SU-DHL-6 (cell line): ENCODE data around the gene PPP2R5C.

Source experiments
- H2AFZ ChIP-seq: fragments of 200-600 bp; sonication (generic); 2 replicates; pipeline ENCODE4 v1.6.1; 2014; ENCODE audit warnings: low read depth, mild to moderate bottlenecking, moderate library complexity, mixed read lengths, antibody characterized with exemption, low read length; ENCODE audit not compliant: severe bottlenecking
- H3F3A ChIP-seq: fragments of 200-600 bp; shearing (Covaris generic); 2 replicates; pipeline ENCODE4 v1.6.0; 2016; ENCODE audit warnings: antibody characterized with exemption, mild to moderate bottlenecking; ENCODE audit not compliant: insufficient read depth
- H3K27ac ChIP-seq: fragments of 200-600 bp; sonication (generic); 2 replicates; pipeline ENCODE4 v1.5.1; 2016; ENCODE audit warnings: low read depth, mild to moderate bottlenecking, low read length, moderate library complexity, mixed read lengths
- H3K27me3 ChIP-seq: fragments of 200-600 bp; sonication (generic), shearing (Covaris generic); 2 replicates; pipeline ENCODE4 v1.6.0; 2014; ENCODE audit warnings: mild to moderate bottlenecking, low read length
- H3K36me3 ChIP-seq: fragments of 200-600 bp; sonication (generic); 2 replicates; pipeline ENCODE4 v1.6.1; 2014; ENCODE audit warnings: mild to moderate bottlenecking, low read length, mixed read lengths
- H3K4me2 ChIP-seq: fragments of 300-600, 200-600 bp; shearing (Covaris generic), sonication (generic); 2 replicates; pipeline ENCODE4 v1.6.0; 2014; ENCODE audit warnings: low read length, low read depth, mild to moderate bottlenecking; ENCODE audit not compliant: poor library complexity, severe bottlenecking
- H3K4me3 ChIP-seq: fragments of 200-600 bp; sonication (generic); 2 replicates; pipeline ENCODE4 v1.5.1; 2014; ENCODE audit warnings: antibody characterized with exemption, low read length, mild to moderate bottlenecking, mixed read lengths; ENCODE audit not compliant: insufficient read depth, poor library complexity, severe bottlenecking
- H3K79me2 ChIP-seq: fragments of 200-600 bp; sonication (generic); 2 replicates; pipeline ENCODE4 v1.6.1; 2014; ENCODE audit warnings: mild to moderate bottlenecking, low read length, moderate library complexity; ENCODE audit not compliant: insufficient read depth
- H3K9ac ChIP-seq: fragments of 200-600 bp; sonication (generic); 2 replicates; pipeline ENCODE4 v1.7.0; 2014; ENCODE audit warnings: mild to moderate bottlenecking, low read length
- H3K9me2 ChIP-seq: fragments of 200-600 bp; sonication (generic); replicated peaks from 2 replicates; pipeline ENCODE4 v1.6.1; 2014; ENCODE audit warnings: low read length; ENCODE audit not compliant: insufficient read depth
- H3K9me3 ChIP-seq: fragments of 200-600 bp; sonication (generic); 2 replicates; pipeline ENCODE4 v1.6.1; 2014; ENCODE audit warnings: low read length, mixed read lengths; ENCODE audit not compliant: insufficient read depth
- H4K20me1 ChIP-seq: fragments of 200-600 bp; sonication (generic); 2 replicates; pipeline ENCODE4 v1.6.1; 2014; ENCODE audit warnings: low read depth, mild to moderate bottlenecking, antibody characterized with exemption, low read length, moderate library complexity, mixed read lengths
- EZH2phosphoT487 ChIP-seq: fragments of 200-600 bp; sonication (generic), shearing (Covaris generic); conservative IDR thresholded peaks from 2 replicates; pipeline ENCODE4 v1.6.1; 2018; ENCODE audit warnings: mild to moderate bottlenecking, antibody characterized with exemption, low read length, moderate library complexity, mixed read lengths
- TF ChIP-seq, protein P1 (sequence below): fragments of 200-600 bp; sonication (generic); IDR thresholded peaks from one replicate; pipeline ENCODE4 v1.5.1; 2017; ENCODE audit warnings: antibody characterized with exemption, mild to moderate bottlenecking, low read length, moderate library complexity; ENCODE audit not compliant: insufficient read depth, poor library complexity, severe bottlenecking

Gene PPP2R5C

DNA sequence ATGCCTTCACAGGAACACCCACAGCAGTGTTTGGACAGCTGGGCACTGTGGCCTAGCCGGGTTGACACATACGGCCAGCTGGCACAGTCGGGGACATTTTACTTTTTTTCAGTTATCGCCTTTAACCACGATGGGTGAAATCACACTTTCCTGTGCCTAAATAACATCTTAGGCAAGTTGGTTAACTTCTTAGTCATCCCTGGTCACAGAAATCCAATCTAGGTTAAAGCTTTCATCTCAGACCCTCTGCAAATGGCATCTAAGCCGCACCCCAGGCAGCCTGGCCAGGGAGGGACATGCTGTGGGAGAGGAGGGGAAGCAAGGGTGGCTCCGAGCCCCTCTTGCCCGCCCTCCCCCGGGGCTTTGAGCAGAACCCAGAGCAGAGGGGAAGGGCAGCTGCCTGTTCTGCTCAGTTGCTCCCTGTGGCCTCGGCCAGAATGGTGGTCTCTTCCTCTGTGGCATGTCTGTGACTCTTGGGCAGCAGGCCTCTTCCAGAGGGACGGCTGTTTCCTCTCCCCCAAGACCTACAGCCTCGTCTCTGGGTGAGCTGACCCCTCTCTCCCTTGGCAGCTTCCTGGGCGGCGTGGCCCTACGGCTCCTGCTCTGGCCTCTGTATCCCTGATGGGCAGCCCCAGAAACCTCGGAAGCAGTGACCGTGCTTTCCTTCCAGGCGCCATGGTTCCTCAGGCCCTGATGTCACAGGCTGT is 117.5 kb downstream of the PPP2R5C start:
- H3F3A ChIP-seq = peaks cover 22% of the 10 kb centered on the region
- H3K4me2 ChIP-seq = no peak overlapping the region
- H4K20me1 ChIP-seq = peaks cover 11% of the 10 kb centered on the region; the same call in 1 of the 2 replicates
- no peak overlapping the region for H2AFZ ChIP-seq
- no peaks in the 10 kb centered on the region for H3K9me2 ChIP-seq
- no peaks in the 10 kb centered on the region for H3K27me3 ChIP-seq
- H3K9me3 ChIP-seq = no peaks in the 10 kb centered on the region
- no peak for TF ChIP-seq EZH2phosphoT487
- TF ChIP-seq, protein P1, sequence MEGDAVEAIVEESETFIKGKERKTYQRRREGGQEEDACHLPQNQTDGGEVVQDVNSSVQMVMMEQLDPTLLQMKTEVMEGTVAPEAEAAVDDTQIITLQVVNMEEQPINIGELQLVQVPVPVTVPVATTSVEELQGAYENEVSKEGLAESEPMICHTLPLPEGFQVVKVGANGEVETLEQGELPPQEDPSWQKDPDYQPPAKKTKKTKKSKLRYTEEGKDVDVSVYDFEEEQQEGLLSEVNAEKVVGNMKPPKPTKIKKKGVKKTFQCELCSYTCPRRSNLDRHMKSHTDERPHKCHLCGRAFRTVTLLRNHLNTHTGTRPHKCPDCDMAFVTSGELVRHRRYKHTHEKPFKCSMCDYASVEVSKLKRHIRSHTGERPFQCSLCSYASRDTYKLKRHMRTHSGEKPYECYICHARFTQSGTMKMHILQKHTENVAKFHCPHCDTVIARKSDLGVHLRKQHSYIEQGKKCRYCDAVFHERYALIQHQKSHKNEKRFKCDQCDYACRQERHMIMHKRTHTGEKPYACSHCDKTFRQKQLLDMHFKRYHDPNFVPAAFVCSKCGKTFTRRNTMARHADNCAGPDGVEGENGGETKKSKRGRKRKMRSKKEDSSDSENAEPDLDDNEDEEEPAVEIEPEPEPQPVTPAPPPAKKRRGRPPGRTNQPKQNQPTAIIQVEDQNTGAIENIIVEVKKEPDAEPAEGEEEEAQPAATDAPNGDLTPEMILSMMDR = no peak
- H3K4me3 ChIP-seq = no peak overlapping the region
- H3K79me2 ChIP-seq = peaks cover 81% of the 10 kb centered on the region
- no peak overlapping the region for H3K9ac ChIP-seq
- no peak overlapping the region for H3K27ac ChIP-seq
- H3K36me3 ChIP-seq = peaks cover 5% of the 10 kb centered on the region

- peaks cover 74% of the 10 kb centered on the region for H3K79me2 ChIP-seq
- no peak overlapping the region for H3K4me2 ChIP-seq
- no peak overlapping the region for H2AFZ ChIP-seq
- H3K4me3 ChIP-seq = no peak overlapping the region
- H3K9ac ChIP-seq = no peak overlapping the region
- H3K9me2 ChIP-seq = no peaks in the 10 kb centered on the region
- peaks cover 11% of the 10 kb centered on the region; the same call in 1 of the 2 replicates for H4K20me1 ChIP-seq
- H3K9me3 ChIP-seq = no peaks in the 10 kb centered on the region
- TF ChIP-seq, protein P1 = no peak
- no peak for TF ChIP-seq EZH2phosphoT487
- H3F3A ChIP-seq = peaks cover 22% of the 10 kb centered on the region
- no peak overlapping the region for H3K27ac ChIP-seq
- H3K27me3 ChIP-seq = no peaks in the 10 kb centered on the region
- H3K36me3 ChIP-seq = peaks cover 12% of the 10 kb centered on the region
Measured at GRCh38 chr14:101879529-101880336, 118.2 kb downstream of the PPP2R5C start.

DNA sequence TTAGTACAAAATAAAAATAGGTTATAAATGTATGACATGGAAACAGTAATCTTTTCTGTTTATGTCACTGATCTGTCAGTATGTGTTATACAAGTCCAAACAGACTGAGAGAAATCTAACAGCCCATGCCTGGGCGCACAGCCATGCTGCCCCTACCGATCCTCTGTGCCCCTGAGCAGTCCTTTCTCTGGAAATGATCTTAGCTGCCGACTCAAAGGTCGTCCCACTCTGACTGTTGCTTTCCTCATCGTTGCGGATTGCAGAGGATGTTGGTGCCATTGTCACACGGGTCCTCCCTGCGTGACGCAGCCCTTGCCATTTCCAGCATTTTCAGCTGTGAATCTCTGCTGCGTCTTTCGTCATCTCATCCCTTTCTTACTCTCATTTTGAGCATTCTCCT is 119.9 kb downstream of the PPP2R5C start:
- Histone ChIP-seq H3K9me3 (no peaks in the 10 kb centered on the region), H4K20me1 (peaks cover 11% of the 10 kb centered on the region; the same call in 1 of the 2 replicates), H3K4me3 (no peak overlapping the region), H3K9ac (no peak overlapping the region), H2AFZ (no peak overlapping the region), H3K79me2 (peaks cover 66% of the 10 kb centered on the region), H3K4me2 (no peak overlapping the region), H3K36me3 (peaks cover 16% of the 10 kb centered on the region), H3F3A (peaks cover 5% of the 10 kb centered on the region), H3K9me2 (no peaks in the 10 kb centered on the region), H3K27me3 (no peaks in the 10 kb centered on the region), H3K27ac (no peak overlapping the region)
- TF ChIP-seq, protein P1 = no peak
- TF ChIP-seq EZH2phosphoT487 = no peak
